ENCODE data around the gene THAP9.

THAP9 gene

DNA sequence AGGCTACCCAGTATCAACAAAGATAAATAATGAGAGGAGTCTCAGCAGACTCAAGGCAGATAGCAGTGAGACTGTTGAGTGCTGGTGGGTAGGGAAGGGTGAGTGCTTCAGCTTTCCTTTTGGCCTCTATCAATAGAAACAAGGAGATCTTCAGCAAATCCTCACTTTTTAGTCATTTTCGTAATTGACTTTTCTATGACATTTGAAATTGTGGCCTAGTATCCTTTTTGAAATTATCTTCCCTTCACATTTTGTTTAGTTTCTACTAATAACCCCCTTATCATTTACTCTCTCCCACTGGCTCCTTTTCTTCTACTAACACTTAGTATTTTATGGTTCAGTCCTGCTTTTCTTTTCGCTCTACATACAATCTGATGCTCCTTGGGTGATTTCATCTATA, 65.2 kb downstream of the THAP9 start:
- no peak for DNase-seq

GRCh38 chr4:82968972-82969371, 68.4 kb downstream of the THAP9 start:
- DNase-seq: no peak

GRCh38 chr4:82969414-82969813, 68.9 kb downstream of the THAP9 start:
- no peak for DNase-seq
